CD4-positive, alpha-beta T cell (primary cell): ENCODE results near the gene FBLN1. TPM values are rescaled to one million over a fixed set of nuclear protein-coding genes. Genes with fewer than 3 reads are reported as not detected.

Experiments used
- ATAC-seq: fragments of 200-7000 bp; cut with Tn5 transposase; one replicate; pipeline ENCODE4 v1.10.0; 2022; ENCODE audit warnings: mild to moderate bottlenecking; ENCODE audit not compliant: poor library complexity
- CTCF ChIA-PET: fragments of 350-600 bp; sonication (Branson Sonifier 250); formaldehyde crosslinking; loops from one replicate; lab custom pipeline; 2021; ENCODE audit warnings: antibody characterized with exemption, inconsistent platforms; lab: Charles Lee
- POLR2A ChIA-PET: fragments of 350-600 bp; sonication (Branson Sonifier 250); formaldehyde crosslinking; loops from one replicate; lab custom pipeline; 2021; ENCODE audit warnings: antibody characterized with exemption, inconsistent platforms; lab: Charles Lee
- DNase-seq, 14 experiments: peaks; one replicate each; pipeline ENCODE4 v3.0.0-alpha.2; 2013 to 2020; ENCODE audit warnings: mixed read lengths in 2 of 14
- H3K27ac ChIP-seq, 2 donors: one replicate each; pipeline versions ENCODE4 v1.5.1 to v1.7.0; 2013; ENCODE audit warnings: low read length in 2 of 2, low read depth in 1 of 2, mild to moderate bottlenecking in 1 of 2
- H3K27me3 ChIP-seq, 2 experiments: 1 replicate in 1 of 2; 2 replicates in 1 of 2; pipeline versions ENCODE4 v1.6.1 to v1.7.0; 2013; ENCODE audit warnings: low read length in 2 of 2, control low read depth in 1 of 2, mild to moderate bottlenecking in 1 of 2, moderate library complexity in 1 of 2; ENCODE audit not compliant: insufficient read depth in 2 of 2, control insufficient read depth in 1 of 2
- H3K36me3 ChIP-seq: one replicate; pipeline ENCODE4 v1.6.1; 2013; ENCODE audit warnings: low read length, control low read depth; ENCODE audit not compliant: insufficient read depth
- H3K4me1 ChIP-seq: one replicate; pipeline ENCODE4 v1.6.1; 2013; ENCODE audit warnings: low read length, control low read depth; ENCODE audit not compliant: insufficient read depth
- H3K4me3 ChIP-seq: one replicate; pipeline ENCODE4 v1.5.1; 2013; ENCODE audit warnings: mild to moderate bottlenecking, low read length, moderate library complexity
- H3K9me3 ChIP-seq, 2 experiments: 1 replicate in 1 of 2; 2 replicates in 1 of 2; pipeline versions ENCODE4 v1.6.1 to v1.7.0; 2013; ENCODE audit warnings: low read length in 2 of 2, mild to moderate bottlenecking in 2 of 2, control low read depth in 1 of 2, moderate library complexity in 1 of 2; ENCODE audit not compliant: control insufficient read depth in 1 of 2, insufficient read depth in 1 of 2
- H3K27ac Mint-ChIP-seq: one replicate; pipeline ENCODE4 v1.8.0; 2020; ENCODE audit warnings: mixed read lengths
- H3K27me3 Mint-ChIP-seq: one replicate; pipeline ENCODE4 v1.8.0; 2021; ENCODE audit warnings: mixed read lengths
- H3K36me3 Mint-ChIP-seq: one replicate; pipeline ENCODE4 v1.8.0; 2021; ENCODE audit warnings: low read depth, mixed read lengths
- H3K4me1 Mint-ChIP-seq: one replicate; pipeline ENCODE4 v1.8.0; 2021; ENCODE audit warnings: low read depth, mixed read lengths
- H3K4me3 Mint-ChIP-seq: one replicate; pipeline ENCODE4 v1.8.0; 2020; ENCODE audit warnings: mild to moderate bottlenecking, mixed read lengths
- H3K9me3 Mint-ChIP-seq: one replicate; pipeline ENCODE4 v1.8.0; 2020; ENCODE audit warnings: mixed read lengths
- CTCF ChIP-seq: fragments of 200-600 bp; IDR thresholded peaks from one replicate; pipeline ENCODE4 v1.8.0; 2022; ENCODE audit warnings: antibody characterized with exemption, mild to moderate bottlenecking
- intact Hi-C, 2 experiments: fragments of 100-400 bp; cut with DNase I in 1 of 2; cut with micrococcal nuclease in 1 of 2; formaldehyde crosslinking; loops; one replicate each; pipeline versions ENCODE4 v1.15.1 to v1.9.0; 2023 to 2025; cut with DNase I, micrococcal nuclease
- total RNA-seq, 174 experiments: library from RNA in 2 of 174; stranded (reverse) in 2 of 174; gene quantifications; one replicate each; pipeline ENCODE4 v1.2.3 and lab custom pipeline; 2021 to 2026

FBLN1 gene
- total RNA-seq, 2 experiments from 2014 or later, result not detected

- Mint-ChIP-seq H3K36me3 (no peaks in the 10 kb centered on the region), H3K27ac (no peak overlapping the region), H3K27me3 (peaks cover 57% of the 10 kb centered on the region), H3K4me1 (no peaks in the 10 kb centered on the region), H3K9me3 (no peaks in the 10 kb centered on the region), H3K4me3 (no peak overlapping the region)
- ATAC-seq (no peak), DNase-seq (no peak)
- intact Hi-C loops, result loop anchor here in 1 of 2 experiments (10.0 kb wide), 1 partner anchor 217 kb away; no protein-coding TSS in a partner anchor
- ChIA-PET CTCF (no interaction called here), POLR2A (no interaction called here)
- H3K27me3 ChIP-seq, result peaks cover 3 to 13% of the 10 kb centered on the region in 2 experiments
- no peaks in the 10 kb centered on the region for H3K9me3 ChIP-seq
- no peak overlapping the region for H3K4me3 ChIP-seq
- H3K4me1 ChIP-seq, result peaks cover 12% of the 10 kb centered on the region
- no peak overlapping the region for H3K27ac ChIP-seq
- no peaks in the 10 kb centered on the region for H3K36me3 ChIP-seq
- no peak for TF ChIP-seq CTCF
These were observed 145.0 kb downstream of the FBLN1 start for GRCh38 chr22:45647532-45648225.

GRCh38 chr22:45648301-45649117 is 145.8 kb downstream of the FBLN1 start:
- ATAC-seq, result no peak
- no peak overlapping the region for H3K4me3 Mint-ChIP-seq
- TF ChIP-seq CTCF, result no peak

GRCh38 chr22:45649809-45650208 is 147.1 kb downstream of the FBLN1 start:
- Mint-ChIP-seq H3K4me1 (no peaks in the 10 kb centered on the region), H3K36me3 (no peaks in the 10 kb centered on the region), H3K9me3 (no peaks in the 10 kb centered on the region), H3K27me3 (peaks cover 54% of the 10 kb centered on the region), H3K27ac (no peak overlapping the region), H3K4me3 (no peak overlapping the region)
- Histone ChIP-seq H3K9me3 (no peaks in the 10 kb centered on the region), H3K4me1 (peaks cover 12% of the 10 kb centered on the region), H3K27ac (no peak overlapping the region), H3K4me3 (no peak overlapping the region), H3K27me3 (peaks cover under 1 to 9% of the 10 kb centered on the region in 2 experiments), H3K36me3 (no peaks in the 10 kb centered on the region)
- POLR2A ChIA-PET, result no interaction called here
- intact Hi-C loops, result loop anchor here in 1 of 2 experiments (10.0 kb wide), 1 partner anchor 215 kb away; no protein-coding TSS in a partner anchor
- CTCF ChIA-PET, result no interaction called here
- ATAC-seq (no peak), DNase-seq (no peak)
- no peak for TF ChIP-seq CTCF

More at GRCh38 chr22:45648301-45649117, 145.8 kb downstream of the FBLN1 start:
- H3K36me3 Mint-ChIP-seq, result no peaks in the 10 kb centered on the region
- Histone ChIP-seq H3K27ac (no peak overlapping the region), H3K4me3 (no peak overlapping the region), H3K36me3 (no peaks in the 10 kb centered on the region), H3K9me3 (no peaks in the 10 kb centered on the region), H3K27me3 (peaks cover 3 to 13% of the 10 kb centered on the region in 2 experiments), H3K4me1 (peaks cover 12% of the 10 kb centered on the region)
- ChIA-PET CTCF (interaction anchor here (0.7 kb wide), 1 partner anchor 186 kb away, joined by 3 read pairs; no protein-coding TSS in a partner anchor), POLR2A (no interaction called here)
- H3K4me1 Mint-ChIP-seq, result no peaks in the 10 kb centered on the region
- DNase-seq, result no peak
- no peaks in the 10 kb centered on the region for H3K9me3 Mint-ChIP-seq
- H3K27ac Mint-ChIP-seq, result no peak overlapping the region
- H3K27me3 Mint-ChIP-seq, result peaks cover 57% of the 10 kb centered on the region
- intact Hi-C loops, result loop anchor here in 1 of 2 experiments (10.0 kb wide), 1 partner anchor 216 kb away; no protein-coding TSS in a partner anchor
